Vagina (tissue), 2 donors: Measurements from ENCODE around the gene CHCT1. TPM values are rescaled to one million over a fixed set of nuclear protein-coding genes. Genes with fewer than 3 reads are reported as not detected.

Experiments
- DNase-seq, 2 donors: peaks; one replicate each; pipeline ENCODE4 v3.0.0-alpha.2; 2017; ENCODE audit errors: extremely low spot score in 2 of 2
- H3K27ac ChIP-seq: fragments of 200-600 bp; sonication (generic); one replicate; pipeline ENCODE4 v1.5.1; 2019
- H3K27me3 ChIP-seq: fragments of 200-600 bp; sonication (generic); one replicate; pipeline ENCODE4 v1.5.1; 2019
- H3K36me3 ChIP-seq, 2 donors: fragments of 200-600 bp; sonication (generic); one replicate each; pipeline ENCODE4 v1.5.1; 2017 to 2019
- H3K4me1 ChIP-seq: fragments of 200-600 bp; sonication (generic); one replicate; pipeline ENCODE4 v1.5.1; 2019
- H3K4me3 ChIP-seq, 2 donors: fragments of 200-600 bp; sonication (generic); 1 replicate in 1 of 2; 2 replicates in 1 of 2; pipeline ENCODE4 v1.5.1; 2016 to 2019
- H3K9me3 ChIP-seq: fragments of 200-600 bp; sonication (generic); one replicate; pipeline ENCODE4 v1.5.1; 2019
- POLR2A ChIP-seq, 2 donors: fragments of 450-650 bp; IDR thresholded peaks; one replicate each; pipeline ENCODE4 v1.6.1; 2017; ENCODE audit warnings: antibody characterized with exemption in 2 of 2, mild to moderate bottlenecking in 2 of 2, moderate library complexity in 2 of 2
- POLR2AphosphoS5 ChIP-seq, 2 donors: sonication (generic); formaldehyde crosslinking; IDR thresholded peaks; one replicate each; pipeline ENCODE4 v1.9.0; 2017; ENCODE audit warnings: antibody characterized with exemption in 2 of 2, mild to moderate bottlenecking in 2 of 2, low read depth in 1 of 2; ENCODE audit not compliant: insufficient read depth in 1 of 2
- intact Hi-C: fragments of 100-400 bp; cut with DNase I; formaldehyde crosslinking; loops from one replicate; pipeline ENCODE4 v1.15.1; 2023
- total RNA-seq: library from RNA; depleted of rRNA; stranded (reverse); fragments of >200 nt; gene quantifications from one replicate; pipeline ENCODE4 v1.2.3, GENCODE V29; 2016
- TF ChIP-seq, protein P1 (sequence below), 3 experiments: fragments of 450-650 bp in 2 of 3; fragments of 200-600 bp in 1 of 3; sonication (generic) in 1 of 3; IDR thresholded peaks; one replicate each; pipeline ENCODE4 v1.5.1; 2017 to 2019; ENCODE audit warnings: antibody characterized with exemption in 3 of 3, mild to moderate bottlenecking in 2 of 3, moderate library complexity in 2 of 3

The CHCT1 gene
- total RNA-seq, 1 donor from 2014 or later, result not detected

DNA sequence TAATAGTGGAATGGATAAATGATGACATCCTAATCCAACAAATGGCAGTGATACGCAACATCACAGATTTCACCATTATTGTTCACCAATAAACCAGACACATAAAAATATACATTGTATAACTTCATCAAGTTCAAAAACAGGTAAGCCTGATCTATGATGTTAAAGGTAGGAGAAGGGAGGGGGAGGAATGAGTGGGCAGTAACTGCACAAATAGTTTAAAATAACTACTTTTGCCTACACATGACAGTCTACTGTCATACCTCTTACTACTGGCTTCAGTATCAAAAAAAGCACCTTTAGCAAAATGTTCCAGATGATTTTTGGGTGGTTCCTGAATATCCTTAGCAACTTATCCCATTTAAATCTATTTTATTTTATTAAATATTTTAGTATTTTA is 28.8 kb downstream of the CHCT1 start:
- Histone ChIP-seq H3K27me3 (no peaks in the 10 kb centered on the region), H3K4me3 (no peak overlapping the region), H3K9me3 (no peaks in the 10 kb centered on the region), H3K27ac (no peak overlapping the region), H3K36me3 (peaks cover 5 to 55% of the 10 kb centered on the region in 2 donors), H3K4me1 (no peaks in the 10 kb centered on the region)
- DNase-seq, result no peak
- TF ChIP-seq POLR2AphosphoS5 (IDR thresholded peaks at IDR 0.05; ENCODE audit: insufficient read depth in 1 of 2, low read depth in 1 of 2) (no peak), POLR2A (IDR thresholded peaks at IDR 0.05) (no peak)
- TF ChIP-seq, protein P1, sequence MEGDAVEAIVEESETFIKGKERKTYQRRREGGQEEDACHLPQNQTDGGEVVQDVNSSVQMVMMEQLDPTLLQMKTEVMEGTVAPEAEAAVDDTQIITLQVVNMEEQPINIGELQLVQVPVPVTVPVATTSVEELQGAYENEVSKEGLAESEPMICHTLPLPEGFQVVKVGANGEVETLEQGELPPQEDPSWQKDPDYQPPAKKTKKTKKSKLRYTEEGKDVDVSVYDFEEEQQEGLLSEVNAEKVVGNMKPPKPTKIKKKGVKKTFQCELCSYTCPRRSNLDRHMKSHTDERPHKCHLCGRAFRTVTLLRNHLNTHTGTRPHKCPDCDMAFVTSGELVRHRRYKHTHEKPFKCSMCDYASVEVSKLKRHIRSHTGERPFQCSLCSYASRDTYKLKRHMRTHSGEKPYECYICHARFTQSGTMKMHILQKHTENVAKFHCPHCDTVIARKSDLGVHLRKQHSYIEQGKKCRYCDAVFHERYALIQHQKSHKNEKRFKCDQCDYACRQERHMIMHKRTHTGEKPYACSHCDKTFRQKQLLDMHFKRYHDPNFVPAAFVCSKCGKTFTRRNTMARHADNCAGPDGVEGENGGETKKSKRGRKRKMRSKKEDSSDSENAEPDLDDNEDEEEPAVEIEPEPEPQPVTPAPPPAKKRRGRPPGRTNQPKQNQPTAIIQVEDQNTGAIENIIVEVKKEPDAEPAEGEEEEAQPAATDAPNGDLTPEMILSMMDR (IDR thresholded peaks at IDR 0.05), result no peak
- intact Hi-C loops, result no loop called here

DNA sequence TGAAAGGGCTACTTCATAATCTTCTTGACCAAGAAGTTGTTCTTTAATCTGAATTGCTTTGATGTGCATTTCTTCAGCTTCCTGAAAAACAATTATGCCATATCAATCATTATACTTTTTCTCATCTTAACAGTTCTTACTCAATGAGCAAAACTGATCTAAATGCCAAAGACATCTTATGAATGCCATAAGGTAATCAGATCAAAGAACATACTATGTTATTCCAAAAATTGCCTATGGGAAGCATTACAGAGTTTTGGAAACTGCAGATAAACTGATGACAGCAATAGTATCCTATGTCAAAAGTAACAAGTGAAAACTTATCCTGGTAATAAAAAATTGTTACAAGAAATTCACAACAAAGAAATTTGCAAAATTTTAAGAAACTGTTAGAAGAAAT is 29.7 kb downstream of the CHCT1 start:
- intact Hi-C loops, result no loop called here
- Histone ChIP-seq H3K4me1 (no peaks in the 10 kb centered on the region), H3K9me3 (no peaks in the 10 kb centered on the region), H3K27ac (no peak overlapping the region), H3K36me3 (peaks cover 5 to 52% of the 10 kb centered on the region in 2 donors), H3K27me3 (no peaks in the 10 kb centered on the region), H3K4me3 (no peak overlapping the region)
- DNase-seq, result no peak
- TF ChIP-seq POLR2AphosphoS5 (IDR thresholded peaks at IDR 0.05; ENCODE audit: insufficient read depth in 1 of 2, low read depth in 1 of 2), result no peak

DNA sequence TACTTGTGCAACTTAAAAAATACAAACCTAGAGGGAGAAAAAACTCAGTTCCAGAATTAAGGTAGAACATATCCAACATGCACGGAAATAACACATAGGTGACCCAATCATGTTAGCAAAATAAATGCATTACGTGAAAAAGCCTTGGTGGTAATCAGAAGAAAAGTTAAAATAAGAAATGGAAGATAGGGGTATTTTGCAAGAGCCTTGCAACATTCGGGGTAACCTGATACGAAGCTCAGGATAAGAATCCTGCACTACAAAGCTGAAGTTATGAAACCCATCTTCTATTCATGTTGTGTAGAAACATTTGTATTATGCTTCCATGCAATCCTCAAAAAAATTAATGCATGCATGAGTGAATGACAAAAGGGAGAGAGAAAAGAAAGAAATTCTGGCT is 33.1 kb downstream of the CHCT1 start:
- Histone ChIP-seq H3K27ac (no peak overlapping the region), H3K36me3 (peaks cover 0 to 47% of the 10 kb centered on the region in 2 donors), H3K27me3 (no peaks in the 10 kb centered on the region), H3K4me1 (no peaks in the 10 kb centered on the region), H3K9me3 (no peaks in the 10 kb centered on the region), H3K4me3 (no peak overlapping the region)
- TF ChIP-seq, protein P1 (IDR thresholded peaks at IDR 0.05), result no peak
- no peak for TF ChIP-seq POLR2A (IDR thresholded peaks at IDR 0.05)
- no peak for TF ChIP-seq POLR2AphosphoS5 (IDR thresholded peaks at IDR 0.05; ENCODE audit: insufficient read depth in 1 of 2, low read depth in 1 of 2)
- DNase-seq, result no peak
- intact Hi-C loops, result no loop called here

DNA sequence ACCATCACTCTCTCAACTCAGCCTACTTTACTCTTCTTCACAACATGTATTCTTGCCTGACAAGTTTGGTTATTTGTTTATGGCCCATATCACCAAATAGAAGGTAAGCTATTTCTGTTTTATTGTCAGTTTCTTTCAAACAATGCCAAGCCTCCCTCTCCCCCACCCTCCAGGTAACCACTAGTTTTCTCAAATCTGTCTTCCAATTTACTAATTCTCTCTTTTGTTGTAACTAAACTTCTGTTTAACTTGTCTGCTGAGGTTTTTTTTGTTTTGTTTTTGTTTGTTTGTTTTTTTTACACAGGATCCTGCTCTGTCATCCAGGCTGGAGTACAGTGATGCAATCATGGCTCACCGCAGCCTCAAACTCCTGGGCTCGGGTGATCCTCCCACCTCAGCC is 34.9 kb downstream of the CHCT1 start:
- H3K36me3 ChIP-seq, result peaks cover 0 to 48% of the 10 kb centered on the region in 2 donors
- H3K27ac ChIP-seq, result no peak overlapping the region
- H3K27me3 ChIP-seq, result no peaks in the 10 kb centered on the region
- no peak for TF ChIP-seq POLR2AphosphoS5 (IDR thresholded peaks at IDR 0.05; ENCODE audit: insufficient read depth in 1 of 2, low read depth in 1 of 2)
- TF ChIP-seq, protein P1 (IDR thresholded peaks at IDR 0.05), result no peak
- TF ChIP-seq POLR2A (IDR thresholded peaks at IDR 0.05), result no peak
- H3K4me3 ChIP-seq, result no peak overlapping the region
- no peaks in the 10 kb centered on the region for H3K4me1 ChIP-seq
- intact Hi-C loops, result no loop called here
- no peaks in the 10 kb centered on the region for H3K9me3 ChIP-seq
- no peak for DNase-seq

DNA sequence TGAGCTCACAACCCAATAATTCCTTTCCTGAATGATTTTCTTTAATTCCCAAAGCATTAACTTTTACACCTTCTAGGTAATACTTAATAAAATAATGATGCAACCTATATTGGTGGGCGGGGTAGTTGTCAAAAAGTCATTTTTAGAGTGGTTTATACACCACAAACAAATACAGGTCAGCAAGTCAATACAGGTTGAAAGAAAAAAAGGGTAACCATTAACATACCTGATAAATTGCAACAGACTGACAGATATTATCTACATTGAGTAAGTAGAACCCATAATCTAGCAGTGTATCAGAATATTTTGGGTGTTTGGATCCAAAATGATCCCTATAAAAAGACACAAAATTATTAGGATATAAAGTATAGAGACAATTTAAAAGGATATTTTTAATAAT is 39.3 kb downstream of the CHCT1 start:
- H3K4me3 ChIP-seq, result no peak overlapping the region
- no peaks in the 10 kb centered on the region for H3K27me3 ChIP-seq
- H3K27ac ChIP-seq, result no peak overlapping the region
- peaks cover 0 to 59% of the 10 kb centered on the region in 2 donors for H3K36me3 ChIP-seq
- no peak for DNase-seq
- H3K4me1 ChIP-seq, result no peaks in the 10 kb centered on the region
- intact Hi-C loops, result no loop called here
- TF ChIP-seq POLR2A (IDR thresholded peaks at IDR 0.05), result no peak
- TF ChIP-seq, protein P1 (IDR thresholded peaks at IDR 0.05), result no peak
- no peaks in the 10 kb centered on the region for H3K9me3 ChIP-seq
